Measurements from ENCODE around the gene SH3BP5L.

Gene SH3BP5L

GRCh38 chr1:248776991-248777390 lies 48.7 kb downstream of the SH3BP5L start:
- no peak for DNase-seq (ENCODE audit: low read depth)

- DNase-seq (ENCODE audit: low read depth), result no peak
Measured at GRCh38 chr1:248775441-248775840, 50.3 kb downstream of the SH3BP5L start.
